22Rv1 (cell line): ENCODE measurements around the gene MOV10L1.

ENCODE experiments used
- ZFX ChIP-seq: fragments of 450-650 bp; IDR thresholded peaks from 2 replicates; pipeline ENCODE4 v1.6.1; 2017; ENCODE audit warnings: antibody characterized with exemption, borderline replicate concordance
- TF ChIP-seq, protein P1 (sequence below): fragments of 450-650 bp; IDR thresholded peaks from 2 replicates; pipeline ENCODE4 v1.5.1; 2017; ENCODE audit warnings: mild to moderate bottlenecking

DNA sequence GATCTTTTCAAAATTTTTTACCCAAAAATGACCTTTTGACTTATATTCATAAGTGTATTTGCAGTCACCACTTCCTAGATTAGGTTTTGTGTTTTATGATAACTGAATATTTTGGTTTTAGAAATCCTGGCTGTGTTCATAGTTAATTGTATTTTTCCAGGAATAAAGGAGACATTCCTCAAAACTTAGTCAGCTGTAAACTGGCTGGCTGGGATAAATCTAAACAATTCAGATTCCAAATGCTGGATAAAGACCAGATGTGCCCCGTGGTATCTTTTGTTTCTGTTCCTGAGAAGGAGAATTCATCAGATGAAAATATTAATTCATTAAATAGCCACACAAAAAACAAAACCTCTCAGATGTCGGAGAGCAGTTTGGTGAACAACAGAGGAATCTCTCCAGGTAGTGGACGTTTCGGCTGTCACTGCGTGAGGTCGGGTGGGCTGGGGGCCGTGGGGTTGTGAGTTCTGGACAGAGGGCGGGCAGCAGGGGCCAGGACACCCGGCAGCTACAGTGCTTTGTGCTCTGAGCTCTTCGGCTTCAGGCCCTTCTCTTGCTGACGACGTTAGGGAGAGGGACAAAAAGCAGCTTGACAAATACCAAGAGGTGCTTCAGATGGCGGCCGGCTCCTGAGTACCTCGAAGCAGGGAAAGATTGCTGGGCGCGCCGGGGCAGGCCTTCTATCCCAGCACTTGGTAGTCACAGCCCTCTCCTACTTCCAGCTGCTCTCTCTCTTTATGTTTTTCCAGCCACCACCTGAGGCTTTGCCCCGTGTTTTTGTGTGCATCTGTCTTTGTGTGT is 24.6 kb downstream of the MOV10L1 start:
- TF ChIP-seq, protein P1, sequence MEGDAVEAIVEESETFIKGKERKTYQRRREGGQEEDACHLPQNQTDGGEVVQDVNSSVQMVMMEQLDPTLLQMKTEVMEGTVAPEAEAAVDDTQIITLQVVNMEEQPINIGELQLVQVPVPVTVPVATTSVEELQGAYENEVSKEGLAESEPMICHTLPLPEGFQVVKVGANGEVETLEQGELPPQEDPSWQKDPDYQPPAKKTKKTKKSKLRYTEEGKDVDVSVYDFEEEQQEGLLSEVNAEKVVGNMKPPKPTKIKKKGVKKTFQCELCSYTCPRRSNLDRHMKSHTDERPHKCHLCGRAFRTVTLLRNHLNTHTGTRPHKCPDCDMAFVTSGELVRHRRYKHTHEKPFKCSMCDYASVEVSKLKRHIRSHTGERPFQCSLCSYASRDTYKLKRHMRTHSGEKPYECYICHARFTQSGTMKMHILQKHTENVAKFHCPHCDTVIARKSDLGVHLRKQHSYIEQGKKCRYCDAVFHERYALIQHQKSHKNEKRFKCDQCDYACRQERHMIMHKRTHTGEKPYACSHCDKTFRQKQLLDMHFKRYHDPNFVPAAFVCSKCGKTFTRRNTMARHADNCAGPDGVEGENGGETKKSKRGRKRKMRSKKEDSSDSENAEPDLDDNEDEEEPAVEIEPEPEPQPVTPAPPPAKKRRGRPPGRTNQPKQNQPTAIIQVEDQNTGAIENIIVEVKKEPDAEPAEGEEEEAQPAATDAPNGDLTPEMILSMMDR: no peak
- no peak for TF ChIP-seq ZFX
